ENCODE measurements around the gene TMEM204. TPM values are rescaled to one million over a fixed set of nuclear protein-coding genes. Genes with fewer than 3 reads are reported as not detected.

TMEM204 gene
- polyA plus RNA-seq, 2 of the 4 experiments (the other 2 are of a cell fraction): not detected

GRCh38 chr16:1548233-1548632, 14.8 kb downstream of the TMEM204 start:
- ChIA-PET POLR2A (no interaction called here), CTCF (interaction anchor here (1.0 kb wide), 1 partner anchor 9 kb away, joined by 3 read pairs; no protein-coding TSS in a partner anchor)
- Histone ChIP-seq H3K9me3 (no peaks in the 10 kb centered on the region), H3K27ac (no peak overlapping the region), H3K4me1 (peaks cover 2% of the 10 kb centered on the region; the same call in 1 of the 3 replicates), H3K4me3 (no peak overlapping the region), H3K4me2 (no peak overlapping the region)
- FAIRE-seq (no peak), ATAC-seq (no peak), DNase-seq (ENCODE audit: low read depth in 1 of 2, low spot score in 1 of 2) (no peak)
- TF ChIP-seq CHD4 (IDR thresholded peaks at IDR 0.05; ENCODE audit: borderline replicate concordance) (no peak), ELK1 (IDR thresholded peaks at IDR 0.05; ENCODE audit: low read depth, low read length) (no peak), HOXB13 (CRISPR knock-in tag; IDR thresholded peaks at IDR 0.05; ENCODE audit: low read depth) (no peak), RARB (CRISPR knock-in tag; IDR thresholded peaks at IDR 0.05) (no peak), FOSB (CRISPR knock-in tag; IDR thresholded peaks at IDR 0.05) (no peak), TP53 (CRISPR knock-in tag; IDR thresholded peaks at IDR 0.05) (no peak), USF2 (IDR thresholded peaks at IDR 0.05) (no peak), ZC3H11A (IDR thresholded peaks at IDR 0.05) (no peak), PBX3 (IDR thresholded peaks at IDR 0.05) (no peak), ESRRA (IDR thresholded peaks at IDR 0.05; ENCODE audit: borderline replicate concordance, low read length) (no peak), SREBF2 (IDR thresholded peaks at IDR 0.05) (no peak), NFE2L2 (conservative IDR thresholded peaks at IDR 0.05; ENCODE audit: low read length) (no peak), RNF2 (IDR thresholded peaks at IDR 0.05; ENCODE audit: borderline replicate concordance, low read depth) (no peak), PHF8 (IDR thresholded peaks at IDR 0.05; ENCODE audit: borderline replicate concordance, low read depth) (no peak), MAZ (IDR thresholded peaks at IDR 0.05; ENCODE audit: borderline replicate concordance, low read depth, low read length) (no peak), HMGXB4 (CRISPR knock-in tag; IDR thresholded peaks at IDR 0.05; ENCODE audit: borderline replicate concordance) (no peak), NR3C1 (IDR thresholded peaks at IDR 0.05) (no peak), EHF (CRISPR knock-in tag; IDR thresholded peaks at IDR 0.05) (no peak), GATA3 (IDR thresholded peaks at IDR 0.05; ENCODE audit: borderline replicate concordance) (no peak), CTCF (IDR thresholded peaks at IDR 0.05) (no peak)
- 74% methylated on average over 5 of the region's 5 CpGs for whole genome bisulfite sequencing (ENCODE audit: missing lambda C conversion rate)

GRCh38 chr16:1548727-1549126, 15.3 kb downstream of the TMEM204 start:
- no peak for FAIRE-seq
- POLR2A ChIA-PET: no interaction called here
- Histone ChIP-seq H3K27ac (no peak overlapping the region), H3K4me1 (no peaks in the 10 kb centered on the region; the same call in 2 of the 3 replicates), H3K4me2 (no peak overlapping the region), H3K4me3 (no peak overlapping the region), H3K9me3 (no peaks in the 10 kb centered on the region)
- no peak for DNase-seq (ENCODE audit: low read depth in 1 of 2, low spot score in 1 of 2)
- CTCF ChIA-PET: interaction anchor here (1.0 kb wide), 1 partner anchor 10 kb away, joined by 3 read pairs; no protein-coding TSS in a partner anchor
- 88% methylated on average over 23 of the region's 23 CpGs for WGBS (ENCODE audit: missing lambda C conversion rate)
- no peak for ATAC-seq
- no peak for TF ChIP-seq HOXB5 (CRISPR knock-in tag; IDR thresholded peaks at IDR 0.05)
- TF ChIP-seq ZNF302 (CRISPR knock-in tag; IDR thresholded peaks at IDR 0.05): no peak
- no peak for TF ChIP-seq MAFK (IDR thresholded peaks at IDR 0.05; ENCODE audit: partially characterized antibody)
